Caco-2 (cell line): ENCODE data around the gene PHC2. TPM values are rescaled to one million over a fixed set of nuclear protein-coding genes. Genes with fewer than 3 reads are reported as not detected.

Source experiments
- BruUV-seq: library from RNA; stranded (reverse); fragments of 400-500 nt; replicated peaks from 2 replicates; lab custom pipeline; 2021; lab: Mats Ljungman, UMichigan
- CTCF ChIA-PET: fragments of 300-600 bp; sonication (Branson Sonifier 250); formaldehyde crosslinking; loops from one replicate; lab custom pipeline; 2022; ENCODE audit warnings: antibody characterized with exemption; lab: Charles Lee
- POLR2A ChIA-PET: fragments of 300-600 bp; sonication (Branson Sonifier 250); formaldehyde crosslinking; loops from one replicate; lab custom pipeline; 2022; ENCODE audit warnings: antibody characterized with exemption; lab: Charles Lee
- DNase-seq, 2 experiments: peaks; one replicate each; pipeline versions ENCODE4 v3.0.0 to v3.0.0-alpha.2; 2020 to 2022
- H3K27me3 ChIP-seq: replicated peaks from 2 replicates; pipeline ENCODE4 v1.6.0; 2011; ENCODE audit warnings: low read length; ENCODE audit not compliant: control insufficient read depth, insufficient read depth
- H3K36me3 ChIP-seq: 2 replicates; pipeline ENCODE4 v1.5.1; 2011; ENCODE audit warnings: low read length; ENCODE audit not compliant: control insufficient read depth, insufficient read depth
- H3K4me1 ChIP-seq: fragments of 250-450 bp; sonication (Bioruptor Pico); 2 replicates; pipeline ENCODE4 v1.5.1; 2020; ENCODE audit warnings: mild to moderate bottlenecking
- H3K4me3 ChIP-seq: 2 replicates; pipeline ENCODE4 v1.5.1; 2011; ENCODE audit warnings: low read depth, mild to moderate bottlenecking, control low read depth, low read length
- H3K9me3 ChIP-seq: fragments of 250-450 bp; sonication (Bioruptor Pico); 2 replicates; pipeline ENCODE4 v1.5.1; 2020; ENCODE audit warnings: mild to moderate bottlenecking, moderate library complexity
- H3K27ac Mint-ChIP-seq: one replicate; pipeline ENCODE4 v1.8.0; 2022; ENCODE audit warnings: mixed read lengths; ENCODE audit not compliant: unreplicated experiment
- H3K27me3 Mint-ChIP-seq: one replicate; pipeline ENCODE4 v1.8.0; 2022; ENCODE audit warnings: mixed read lengths; ENCODE audit not compliant: insufficient read depth, unreplicated experiment
- H3K36me3 Mint-ChIP-seq: one replicate; pipeline ENCODE4 v1.8.0; 2022; ENCODE audit warnings: mild to moderate bottlenecking, mixed read lengths; ENCODE audit not compliant: insufficient read depth, unreplicated experiment
- H3K4me1 Mint-ChIP-seq: one replicate; pipeline ENCODE4 v1.8.0; 2022; ENCODE audit warnings: low read depth, mixed read lengths; ENCODE audit not compliant: unreplicated experiment
- H3K4me3 Mint-ChIP-seq: one replicate; pipeline ENCODE4 v1.8.0; 2022; ENCODE audit warnings: mild to moderate bottlenecking, moderate library complexity, mixed read lengths; ENCODE audit not compliant: unreplicated experiment
- H3K9me3 Mint-ChIP-seq: one replicate; pipeline ENCODE4 v1.8.0; 2022; ENCODE audit warnings: mixed read lengths; ENCODE audit not compliant: unreplicated experiment
- CTCF ChIP-seq, 2 experiments: fragments of 200-600 bp in 1 of 2; IDR thresholded peaks; 1 replicate in 1 of 2; 2 replicates in 1 of 2; pipeline versions ENCODE4 v1.5.1 to v1.8.0; 2011 to 2022; ENCODE audit warnings: antibody characterized with exemption in 1 of 2, control low read depth in 1 of 2, inconsistent platforms in 1 of 2, low read depth in 1 of 2, low read length in 1 of 2, mild to moderate bottlenecking in 1 of 2, moderate library complexity in 1 of 2; ENCODE audit not compliant: insufficient read depth in 1 of 2, severe bottlenecking in 1 of 2, unreplicated experiment in 1 of 2
- intact Hi-C: fragments of 100-400 bp; cut with micrococcal nuclease; formaldehyde crosslinking; loops from one replicate; pipeline ENCODE4 v1.10.0; 2022; ENCODE audit not compliant: unreplicated experiment
- total RNA-seq: library from RNA; stranded (reverse); gene quantifications from 2 replicates; pipeline ENCODE4 v1.2.3, GENCODE V29; 2022

PHC2 gene
- total RNA-seq, 1 experiment from 2014 or later: 35.2 TPM

- no peaks in the 10 kb centered on the region for H3K27me3 Mint-ChIP-seq
- CTCF ChIA-PET: no interaction called here
- DNase-seq: no peak
- Histone ChIP-seq H3K9me3 (no peaks in the 10 kb centered on the region), H3K27me3 (no peaks in the 10 kb centered on the region), H3K4me1 (no peaks in the 10 kb centered on the region), H3K4me3 (no peak overlapping the region), H3K36me3 (no peaks in the 10 kb centered on the region)
- no TSS peak for BruUV-seq
- no peaks in the 10 kb centered on the region for H3K9me3 Mint-ChIP-seq
- POLR2A ChIA-PET: no interaction called here
- peaks cover 36% of the 10 kb centered on the region for H3K36me3 Mint-ChIP-seq
- TF ChIP-seq CTCF (IDR thresholded peaks at IDR 0.05; ENCODE audit: insufficient read depth in 1 of 2, low read depth in 1 of 2, low read length in 1 of 2, severe bottlenecking in 1 of 2, unreplicated experiment in 1 of 2): no peak
- no peak overlapping the region for H3K4me3 Mint-ChIP-seq
- H3K4me1 Mint-ChIP-seq: no peaks in the 10 kb centered on the region
- intact Hi-C loops: no loop called here
- H3K27ac Mint-ChIP-seq: no peak overlapping the region
These were observed 146.8 kb downstream of the PHC2 start for GRCh38 chr1:33284049-33284448.

- Mint-ChIP-seq H3K4me1 (no peaks in the 10 kb centered on the region), H3K36me3 (peaks cover 32% of the 10 kb centered on the region), H3K9me3 (no peaks in the 10 kb centered on the region), H3K27ac (no peak overlapping the region), H3K27me3 (no peaks in the 10 kb centered on the region), H3K4me3 (no peak overlapping the region)
- POLR2A ChIA-PET: no interaction called here
- no peaks in the 10 kb centered on the region for H3K36me3 ChIP-seq
- H3K9me3 ChIP-seq: no peaks in the 10 kb centered on the region
- no TSS peak for BruUV-seq
- H3K4me3 ChIP-seq: no peak overlapping the region
- no peaks in the 10 kb centered on the region for H3K27me3 ChIP-seq
- CTCF ChIA-PET: interaction anchor here (0.7 kb wide), 1 partner anchor 34 kb away, joined by 3 read pairs; no protein-coding TSS in a partner anchor
- intact Hi-C loops: no loop called here
- DNase-seq: no peak
- no peak for TF ChIP-seq CTCF (IDR thresholded peaks at IDR 0.05; ENCODE audit: insufficient read depth in 1 of 2, low read depth in 1 of 2, low read length in 1 of 2, severe bottlenecking in 1 of 2, unreplicated experiment in 1 of 2)
- H3K4me1 ChIP-seq: no peaks in the 10 kb centered on the region
These were observed 148.1 kb downstream of the PHC2 start for GRCh38 chr1:33282791-33283190.

GRCh38 chr1:33281554-33282303 lies 149.2 kb downstream of the PHC2 start:
- Mint-ChIP-seq H3K27ac (no peak overlapping the region), H3K9me3 (no peaks in the 10 kb centered on the region), H3K36me3 (peaks cover 29% of the 10 kb centered on the region), H3K27me3 (no peaks in the 10 kb centered on the region), H3K4me1 (no peaks in the 10 kb centered on the region), H3K4me3 (no peak overlapping the region)
- ChIA-PET CTCF (interaction anchor here (0.7 kb wide), 1 partner anchor 35 kb away, joined by 3 read pairs; no protein-coding TSS in a partner anchor), POLR2A (no interaction called here)
- DNase-seq: no peak
- H3K4me1 ChIP-seq: no peaks in the 10 kb centered on the region
- BruUV-seq: no TSS peak
- H3K27me3 ChIP-seq: no peaks in the 10 kb centered on the region
- 0 out of 2 replicates have a peak, but pooled peaks cover 1% of the 10 kb centered on the region for H3K36me3 ChIP-seq
- intact Hi-C loops: no loop called here
- H3K4me3 ChIP-seq: no peak overlapping the region
- TF ChIP-seq CTCF (IDR thresholded peaks at IDR 0.05; ENCODE audit: insufficient read depth in 1 of 2, low read depth in 1 of 2, low read length in 1 of 2, severe bottlenecking in 1 of 2, unreplicated experiment in 1 of 2): no peak
- no peaks in the 10 kb centered on the region for H3K9me3 ChIP-seq
